ENCODE results near the gene SEMA3G.
A peak's percentile ranks its signal among the peaks of the same experiment; 100 is the strongest.

Gene SEMA3G

GRCh38 chr3:52422669-52423068 is 22.2 kb downstream of the SEMA3G start:
- Histone ChIP-seq H3K4me1 (ENCODE audit: insufficient read depth, low read length, poor library complexity, severe bottlenecking) (no peaks in the 10 kb centered on the region), H3F3A (ENCODE audit: low read depth) (no peaks in the 10 kb centered on the region), H3K9me3 (ENCODE audit: insufficient read depth, low read depth, low read length) (no peaks in the 10 kb centered on the region), H3K27me3 (ENCODE audit: insufficient read depth, low read length, poor library complexity, severe bottlenecking) (no peaks in the 10 kb centered on the region), H3K9me2 (replicated peaks; ENCODE audit: low read depth, low read length) (no peaks in the 10 kb centered on the region), H3K79me2 (ENCODE audit: insufficient read depth, low read length) (no peaks in the 10 kb centered on the region), H3K9ac (ENCODE audit: low read depth, low read length, poor library complexity, severe bottlenecking) (no peak overlapping the region), H3K4me3 (ENCODE audit: low read length, poor library complexity, severe bottlenecking) (no peak overlapping the region), H2AFZ (ENCODE audit: low read length) (no peak overlapping the region), H3K4me2 (ENCODE audit: low read depth, low read length, poor library complexity, severe bottlenecking) (no peak overlapping the region), H4K20me1 (ENCODE audit: insufficient read depth, low read length, poor library complexity, severe bottlenecking) (no peaks in the 10 kb centered on the region), H3K36me3 (ENCODE audit: insufficient read depth, low read length) (no peaks in the 10 kb centered on the region)
- TF ChIP-seq EZH2phosphoT487 (IDR thresholded peaks at IDR 0.05; ENCODE audit: borderline replicate concordance) (no peak), CTCF (conservative IDR thresholded peaks at IDR 0.05; ENCODE audit: low read length) (no peak)

- H3K36me3 ChIP-seq (ENCODE audit: insufficient read depth, low read length): no peaks in the 10 kb centered on the region
- no peak overlapping the region for H3K9ac ChIP-seq (ENCODE audit: low read depth, low read length, poor library complexity, severe bottlenecking)
- H3K4me1 ChIP-seq (ENCODE audit: insufficient read depth, low read length, poor library complexity, severe bottlenecking): peaks cover 4% of the 10 kb centered on the region
- H3K4me2 ChIP-seq (ENCODE audit: low read depth, low read length, poor library complexity, severe bottlenecking): no peak overlapping the region
- no peak overlapping the region for H3K4me3 ChIP-seq (ENCODE audit: low read length, poor library complexity, severe bottlenecking)
- no peaks in the 10 kb centered on the region for H3F3A ChIP-seq (ENCODE audit: low read depth)
- no peaks in the 10 kb centered on the region for H3K79me2 ChIP-seq (ENCODE audit: insufficient read depth, low read length)
- TF ChIP-seq CTCF (conservative IDR thresholded peaks at IDR 0.05; ENCODE audit: low read length) (no peak), EZH2phosphoT487 (IDR thresholded peaks at IDR 0.05; ENCODE audit: borderline replicate concordance) (no peak)
- no peaks in the 10 kb centered on the region for H3K9me3 ChIP-seq (ENCODE audit: insufficient read depth, low read depth, low read length)
- no peaks in the 10 kb centered on the region for H4K20me1 ChIP-seq (ENCODE audit: insufficient read depth, low read length, poor library complexity, severe bottlenecking)
- H3K27me3 ChIP-seq (ENCODE audit: insufficient read depth, low read length, poor library complexity, severe bottlenecking): no peaks in the 10 kb centered on the region
- no peaks in the 10 kb centered on the region for H3K9me2 ChIP-seq (replicated peaks; ENCODE audit: low read depth, low read length)
- H2AFZ ChIP-seq (ENCODE audit: low read length): no peak overlapping the region
Measured at GRCh38 chr3:52420388-52420787, 24.5 kb downstream of the SEMA3G start.

GRCh38 chr3:52415800-52416199 is 29.1 kb downstream of the SEMA3G start:
- H3K79me2 ChIP-seq (ENCODE audit: insufficient read depth, low read length): peaks cover 34% of the 10 kb centered on the region
- no peaks in the 10 kb centered on the region; the same call in 1 of the 2 replicates for H3F3A ChIP-seq (ENCODE audit: low read depth)
- no peak overlapping the region for H3K9ac ChIP-seq (ENCODE audit: low read depth, low read length, poor library complexity, severe bottlenecking)
- H4K20me1 ChIP-seq (ENCODE audit: insufficient read depth, low read length, poor library complexity, severe bottlenecking): peaks cover 19% of the 10 kb centered on the region
- H2AFZ ChIP-seq (ENCODE audit: low read length): no peak overlapping the region
- TF ChIP-seq EZH2phosphoT487 (IDR thresholded peaks at IDR 0.05; ENCODE audit: borderline replicate concordance): no peak
- no peak for TF ChIP-seq CTCF (conservative IDR thresholded peaks at IDR 0.05; ENCODE audit: low read length)
- H3K36me3 ChIP-seq (ENCODE audit: insufficient read depth, low read length): no peaks in the 10 kb centered on the region
- peak overlapping the region; percentile 23 for H3K4me2 ChIP-seq (ENCODE audit: low read depth, low read length, poor library complexity, severe bottlenecking)
- no peaks in the 10 kb centered on the region for H3K27me3 ChIP-seq (ENCODE audit: insufficient read depth, low read length, poor library complexity, severe bottlenecking)
- peaks cover 24% of the 10 kb centered on the region for H3K4me1 ChIP-seq (ENCODE audit: insufficient read depth, low read length, poor library complexity, severe bottlenecking)
- H3K4me3 ChIP-seq (ENCODE audit: low read length, poor library complexity, severe bottlenecking): no peak overlapping the region
- no peaks in the 10 kb centered on the region for H3K9me2 ChIP-seq (replicated peaks; ENCODE audit: low read depth, low read length)
- H3K9me3 ChIP-seq (ENCODE audit: insufficient read depth, low read depth, low read length): no peaks in the 10 kb centered on the region

Data from Loucy (cell line).